H1 (cell line): ENCODE data around the gene RAB11FIP3. TPM values are rescaled to one million over a fixed set of nuclear protein-coding genes. Genes with fewer than 3 reads are reported as not detected.

Experiments
- CREB1 ChIP-seq: IDR thresholded peaks from 2 replicates; pipeline ENCODE4 v1.6.1; 2012; ENCODE audit warnings: inconsistent platforms
- polyA plus RNA-seq, 7 experiments: library from polyadenylated mRNA; depleted of rRNA in 3 of 7; stranded (reverse) in 5 of 7; unstranded in 2 of 7; fragments of >200 nt in 5 of 7; fragments of 200-250 nt in 2 of 7; gene quantifications; 1 replicate in 5 of 7; 2 replicates in 1 of 7; 4 replicates in 1 of 7; pipeline versions ENCODE4 v1.2.1 to v1.2.3, GENCODE V29; 2011 to 2013; ENCODE audit warnings: missing spikeins in 2 of 7, mixed read lengths in 2 of 7
- total RNA-seq: library from RNA; stranded (reverse); fragmentation: NEBNext Ultra II Directional; extraction: Animal tissue kit (Norgen Biotek cat#: 25700); gene quantifications from 2 replicates; pipeline ENCODE4 v1.2.1, GENCODE V29; 2021

RAB11FIP3 gene
- total and polyA plus RNA-seq, 2 of the 8 experiments (the other 6 are each of a cell fraction or from before 2014, with no cell fraction given), result 9.3 to 35.2 TPM

DNA sequence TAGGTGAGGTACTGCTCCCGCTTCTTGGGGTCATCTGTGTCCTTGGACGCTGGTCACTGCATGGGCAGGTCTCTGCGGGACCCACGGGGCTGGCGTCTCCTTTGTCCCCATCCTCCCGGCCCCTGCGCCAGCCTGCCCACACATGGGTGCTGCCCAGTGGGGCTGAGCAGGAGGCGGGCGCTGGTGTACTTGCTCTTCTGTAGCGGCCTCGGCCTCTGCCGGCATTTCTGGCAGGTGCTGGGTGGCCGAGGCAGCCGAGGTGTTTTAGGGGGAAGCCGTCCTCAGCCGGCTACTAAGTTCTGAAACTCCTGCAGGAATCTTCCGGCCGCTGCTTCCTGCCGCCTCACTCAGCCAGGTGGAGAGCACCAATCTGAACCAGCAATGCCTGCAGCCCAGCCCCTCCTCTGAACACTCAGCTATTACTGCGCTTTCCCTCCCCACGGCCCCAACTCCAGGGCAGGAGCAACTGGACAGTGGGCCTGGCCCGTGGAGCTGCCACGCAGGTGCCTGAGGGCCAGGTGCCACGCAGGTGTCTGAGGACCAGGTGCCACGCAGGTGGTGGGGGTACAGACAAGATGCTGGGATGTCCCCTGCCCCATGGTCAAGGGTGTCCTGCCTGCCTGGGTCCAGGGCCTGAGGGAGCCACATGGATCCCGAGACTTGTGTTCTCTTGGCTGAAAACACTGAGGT lies 13.7 kb upstream of the RAB11FIP3 start (continued):
- TF ChIP-seq CREB1, result no peak
